MCF 10A (cell line): ENCODE measurements around the gene ERCC1. TPM values are rescaled to one million over a fixed set of nuclear protein-coding genes. Genes with fewer than 3 reads are reported as not detected.
A peak's percentile ranks its signal among the peaks of the same experiment; 100 is the strongest.

ENCODE experiments used
- BruUV-seq: library from RNA; stranded (reverse); fragments of 400-500 nt; replicated peaks from 2 replicates; lab custom pipeline; 2021; lab: Mats Ljungman, UMichigan
- CTCF ChIA-PET: fragments of 300-600 bp; sonication (Branson Sonifier 250); formaldehyde crosslinking; extraction: SDS; loops from one replicate; lab custom pipeline; 2021; ENCODE audit warnings: antibody characterized with exemption, inconsistent platforms; lab: Yijun Ruan, JAX
- POLR2A ChIA-PET: fragments of 300-600, 350-650 bp; sonication (Branson Sonifier 250); formaldehyde crosslinking; extraction: SDS; loops from one replicate; lab custom pipeline; 2020; ENCODE audit warnings: antibody characterized with exemption, inconsistent platforms; lab: Yijun Ruan, JAX
- DNase-seq: peaks from one replicate; pipeline ENCODE4 v3.0.0-alpha.2; 2018; ENCODE audit not compliant: unreplicated experiment
- H3K27ac Mint-ChIP-seq: one replicate; pipeline ENCODE4 v1.8.0; 2022; ENCODE audit warnings: mild to moderate bottlenecking, low read depth, mixed read lengths; ENCODE audit not compliant: unreplicated experiment
- H3K27me3 Mint-ChIP-seq: one replicate; pipeline ENCODE4 v1.8.0; 2022; ENCODE audit warnings: mixed read lengths; ENCODE audit not compliant: insufficient read depth, unreplicated experiment
- H3K36me3 Mint-ChIP-seq: one replicate; pipeline ENCODE4 v1.8.0; 2022; ENCODE audit warnings: mild to moderate bottlenecking, moderate library complexity, mixed read lengths; ENCODE audit not compliant: insufficient read depth, unreplicated experiment
- H3K4me1 Mint-ChIP-seq: one replicate; pipeline ENCODE4 v1.8.0; 2022; ENCODE audit warnings: mixed read lengths; ENCODE audit not compliant: insufficient read depth, unreplicated experiment
- H3K4me3 Mint-ChIP-seq: one replicate; pipeline ENCODE4 v1.8.0; 2022; ENCODE audit warnings: mild to moderate bottlenecking, moderate library complexity, mixed read lengths; ENCODE audit not compliant: unreplicated experiment
- H3K9me3 Mint-ChIP-seq: one replicate; pipeline ENCODE4 v1.8.0; 2022; ENCODE audit warnings: mixed read lengths; ENCODE audit not compliant: unreplicated experiment
- CTCF ChIP-seq: fragments of 200-600 bp; IDR thresholded peaks from one replicate; pipeline ENCODE4 v1.8.0; 2022; ENCODE audit warnings: antibody characterized with exemption, mild to moderate bottlenecking; ENCODE audit not compliant: unreplicated experiment
- intact Hi-C: fragments of 100-400 bp; cut with micrococcal nuclease; formaldehyde crosslinking; loops from 2 replicates; pipeline ENCODE4 v1.14.1; 2022
- total RNA-seq: library from RNA; stranded (reverse); gene quantifications from 2 replicates; pipeline ENCODE4 v1.2.3, GENCODE V29; 2022

Gene ERCC1
- total RNA-seq, 1 experiment from 2014 or later = 227 TPM

- Mint-ChIP-seq H3K4me3 (peak overlapping the region; percentile 59), H3K27ac (peak overlapping the region; percentile 99), H3K4me1 (peaks cover 35% of the 10 kb centered on the region), H3K36me3 (peaks cover 7% of the 10 kb centered on the region), H3K9me3 (no peaks in the 10 kb centered on the region), H3K27me3 (no peaks in the 10 kb centered on the region)
- BruUV-seq = no TSS peak
- intact Hi-C loops = no loop called here
- ChIA-PET CTCF (interaction anchor here (1.3 to 3.2 kb wide), 2 partner anchors 11 to 17 kb away, joined by 3 to 14 read pairs; partner anchors contain the start of gene FOSB), POLR2A (interaction anchor here (0.5 to 6.5 kb wide), 16 partner anchors 9 to 678 kb away, joined by 3 to 120 read pairs (median 4); partner anchors contain the start of genes ERCC1, FBXO46, FOSB and TRAPPC6A)
- TF ChIP-seq CTCF = no peak
- DNase-seq = peak; percentile 98
Measured at GRCh38 chr19:45455707-45456499, 32.2 kb upstream of the ERCC1 start.

- CTCF ChIA-PET = interaction anchor here (0.7 to 1.6 kb wide), 2 partner anchors 11 to 16 kb away, joined by 5 read pairs; partner anchors contain the start of gene FOSB
- no TSS peak for BruUV-seq
- TF ChIP-seq CTCF = no peak
- Mint-ChIP-seq H3K27ac (peak overlapping the region; percentile 100), H3K4me3 (peak overlapping the region; percentile 86), H3K9me3 (no peaks in the 10 kb centered on the region), H3K27me3 (no peaks in the 10 kb centered on the region), H3K4me1 (peaks cover 62% of the 10 kb centered on the region), H3K36me3 (peaks cover 18% of the 10 kb centered on the region)
- POLR2A ChIA-PET = interaction anchor here (0.9 to 6.5 kb wide), 4 partner anchors 13 to 27 kb away, joined by 3 to 120 read pairs (median 8); partner anchors contain the start of gene FOSB
- intact Hi-C loops = loop anchor here (2.0 kb wide), 1 partner anchor 17 kb away; no protein-coding TSS in a partner anchor
- DNase-seq = no peak
Measured at GRCh38 chr19:45451850-45452387, 28.2 kb upstream of the ERCC1 start.

- no peaks in the 10 kb centered on the region for H3K9me3 Mint-ChIP-seq
- H3K27me3 Mint-ChIP-seq = no peaks in the 10 kb centered on the region
- H3K4me1 Mint-ChIP-seq = peaks cover 59% of the 10 kb centered on the region
- TF ChIP-seq CTCF = no peak
- peak overlapping the region; percentile 100 for H3K27ac Mint-ChIP-seq
- peak overlapping the region; percentile 86 for H3K4me3 Mint-ChIP-seq
- TSS peak; percentile 91 for BruUV-seq
- no peak for DNase-seq
- POLR2A ChIA-PET = interaction anchor here (0.9 to 6.5 kb wide), 3 partner anchors 12 to 27 kb away, joined by 3 to 120 read pairs (median 9); partner anchors contain the start of gene FOSB
- CTCF ChIA-PET = interaction anchor here (0.5 to 1.6 kb wide), 3 partner anchors 11 to 48 kb away, joined by 3 to 5 read pairs (median 4); partner anchors contain the start of gene FOSB
- intact Hi-C loops = loop anchor here (2.0 kb wide), 1 partner anchor 18 kb away; no protein-coding TSS in a partner anchor
- H3K36me3 Mint-ChIP-seq = peaks cover 18% of the 10 kb centered on the region
Measured at GRCh38 chr19:45451131-45451849, 27.6 kb upstream of the ERCC1 start.
